ENCODE results near the gene TRAPPC11.

Gene TRAPPC11

GRCh38 chr4:183637461-183637860 is 21.6 kb upstream of the TRAPPC11 start:
- no peak for DNase-seq (ENCODE audit: low spot score)

- no peak for DNase-seq (ENCODE audit: low spot score)
These were observed 20.7 kb upstream of the TRAPPC11 start for GRCh38 chr4:183638436-183638835.

GRCh38 chr4:183639291-183639690 is 19.8 kb upstream of the TRAPPC11 start:
- DNase-seq (ENCODE audit: low spot score): no peak

- no peak for DNase-seq (ENCODE audit: low spot score)
These were observed 13.8 kb upstream of the TRAPPC11 start for GRCh38 chr4:183645326-183645725.

GRCh38 chr4:183657564-183657963 is 1.5 kb upstream of the TRAPPC11 start:
- DNase-seq (ENCODE audit: low spot score): no peak

- DNase-seq (ENCODE audit: low spot score): no peak
These were observed 598 bp upstream of the TRAPPC11 start for GRCh38 chr4:183658362-183659028.

GRCh38 chr4:183659872-183660242 is 764 bp downstream of the TRAPPC11 start:
- no peak for DNase-seq (ENCODE audit: low spot score)

GRCh38 chr4:183666088-183666487 is 7.0 kb downstream of the TRAPPC11 start:
- DNase-seq (ENCODE audit: low spot score): no peak

- DNase-seq (ENCODE audit: low spot score): no peak
These were observed 11.2 kb downstream of the TRAPPC11 start for GRCh38 chr4:183670251-183670650.

GRCh38 chr4:183670960-183671555 is 12.0 kb downstream of the TRAPPC11 start:
- DNase-seq (ENCODE audit: low spot score): no peak

- no peak for DNase-seq (ENCODE audit: low spot score)
These were observed 15.1 kb downstream of the TRAPPC11 start for GRCh38 chr4:183674153-183674552.

- no peak for DNase-seq (ENCODE audit: low spot score)
These were observed 16.5 kb downstream of the TRAPPC11 start for GRCh38 chr4:183675625-183676024.

GRCh38 chr4:183681119-183681518 is 22.0 kb downstream of the TRAPPC11 start:
- no peak for DNase-seq (ENCODE audit: low spot score)

- no peak for DNase-seq (ENCODE audit: low spot score)
These were observed 27.4 kb downstream of the TRAPPC11 start for GRCh38 chr4:183686461-183686860.

- DNase-seq (ENCODE audit: low spot score): no peak
These were observed 29.1 kb downstream of the TRAPPC11 start for GRCh38 chr4:183688216-183688615.

- DNase-seq (ENCODE audit: low spot score): no peak
These were observed 31.9 kb downstream of the TRAPPC11 start for GRCh38 chr4:183691006-183691405.

- no peak for DNase-seq (ENCODE audit: low spot score)
These were observed 32.8 kb downstream of the TRAPPC11 start for GRCh38 chr4:183691897-183692296.

GRCh38 chr4:183698909-183699308 is 39.8 kb downstream of the TRAPPC11 start:
- DNase-seq (ENCODE audit: low spot score): no peak

GRCh38 chr4:183700407-183700806 is 41.3 kb downstream of the TRAPPC11 start:
- no peak for DNase-seq (ENCODE audit: low spot score)

GRCh38 chr4:183702492-183702891 is 43.4 kb downstream of the TRAPPC11 start:
- no peak for DNase-seq (ENCODE audit: low spot score)

GRCh38 chr4:183714626-183715025 is 55.5 kb downstream of the TRAPPC11 start:
- DNase-seq (ENCODE audit: low spot score): no peak

GRCh38 chr4:183716302-183716701 is 57.2 kb downstream of the TRAPPC11 start:
- DNase-seq (ENCODE audit: low spot score): no peak

- DNase-seq (ENCODE audit: low spot score): no peak
These were observed 59.8 kb downstream of the TRAPPC11 start for GRCh38 chr4:183718876-183719275.

Data from CD4-positive, alpha-beta T cell treated with Interleukin-6 at 100 ng/mL for 8 hours (primary cell).